Peyer's patch (tissue), 4 donors: ENCODE data around the gene ARID1A.

Experiments used
- CTCF ChIP-seq, 6 experiments: fragments of 450-650 bp in 4 of 6; fragments of 200-600 bp in 2 of 6; sonication (generic) in 1 of 6; IDR thresholded peaks; one replicate each; pipeline ENCODE4 v1.5.1; 2017 to 2019; ENCODE audit warnings: antibody characterized with exemption in 6 of 6, mild to moderate bottlenecking in 3 of 6, moderate library complexity in 1 of 6
- POLR2A ChIP-seq, 2 donors: fragments of 450-650 bp; IDR thresholded peaks; one replicate each; pipeline ENCODE4 v1.5.1; 2017; ENCODE audit warnings: antibody characterized with exemption in 2 of 2, mild to moderate bottlenecking in 2 of 2, moderate library complexity in 2 of 2

DNA sequence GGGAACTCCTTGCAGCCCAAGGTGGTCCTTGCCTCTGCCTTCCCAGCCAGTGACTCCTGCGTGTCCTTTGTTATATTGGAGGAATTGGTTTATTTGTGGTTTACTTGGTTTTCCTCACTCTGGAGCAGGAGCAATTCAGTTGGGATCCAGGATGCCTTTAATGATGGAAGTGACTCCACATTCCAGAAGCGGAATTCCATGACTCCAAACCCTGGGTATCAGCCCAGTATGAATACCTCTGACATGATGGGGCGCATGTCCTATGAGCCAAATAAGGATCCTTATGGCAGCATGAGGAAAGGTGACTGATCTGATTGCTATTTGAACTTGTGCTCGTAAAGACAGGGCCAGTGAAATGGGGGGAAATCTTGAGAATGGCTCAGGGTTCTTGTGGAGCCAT, 76.9 kb downstream of the ARID1A start:
- no peak for TF ChIP-seq CTCF (IDR thresholded peaks at IDR 0.05)
- TF ChIP-seq POLR2A (IDR thresholded peaks at IDR 0.05) = no peak
